ENCODE results near the gene PPP1R13B. TPM values are rescaled to one million over a fixed set of nuclear protein-coding genes. Genes with fewer than 3 reads are reported as not detected.
A peak's percentile ranks its signal among the peaks of the same experiment; 100 is the strongest.

The PPP1R13B gene
- total and polyA plus RNA-seq, 7 donors: 8.6 to 26.9 (median 9.9) TPM

- H3K36me3 ChIP-seq: no peaks in the 10 kb centered on the region
- DNase-seq: no peak
- no peaks in the 10 kb centered on the region for H3K9me3 ChIP-seq
- TF ChIP-seq POLR2A (IDR thresholded peaks at IDR 0.05) (no peak), CTCF (IDR thresholded peaks at IDR 0.05) (no peak), POLR2AphosphoS5 (IDR thresholded peaks at IDR 0.05) (no peak)
- intact Hi-C loops (cut with DNase I): no loop called here
- 91 to 93% methylated on average over 18 of the region's 18 CpGs for WGBS, 2 donors
- H3K4me3 ChIP-seq: no peak overlapping the region
- H3K27me3 ChIP-seq: no peaks in the 10 kb centered on the region
- H3K4me1 ChIP-seq: peaks cover 0 to 65% (median 62%) of the 10 kb centered on the region in 4 donors
- no peak overlapping the region for H3K27ac ChIP-seq
Measured at GRCh38 chr14:103713304-103714062, 133.9 kb downstream of the PPP1R13B start.

GRCh38 chr14:103712633-103713247 lies 134.6 kb downstream of the PPP1R13B start:
- Histone ChIP-seq H3K4me1 (peaks cover 0 to 65% (median 58%) of the 10 kb centered on the region in 4 donors), H3K27ac (peak overlapping the region; percentile 61 to 71 (median 69))

GRCh38 chr14:103711516-103712431 lies 135.6 kb downstream of the PPP1R13B start:
- H3K4me3 ChIP-seq: no peak overlapping the region
- no peaks in the 10 kb centered on the region for H3K9me3 ChIP-seq
- peaks cover 0 to 56% (median 49%) of the 10 kb centered on the region in 4 donors for H3K4me1 ChIP-seq
- intact Hi-C loops (cut with DNase I): no loop called here
- 17 to 60% methylated on average over 27 of the region's 27 CpGs for WGBS, 2 donors
- TF ChIP-seq CTCF (IDR thresholded peaks at IDR 0.05): no peak
- peak in 1 of 4 donors; percentile 6 for TF ChIP-seq POLR2AphosphoS5 (IDR thresholded peaks at IDR 0.05)
- no peaks in the 10 kb centered on the region for H3K27me3 ChIP-seq
- H3K36me3 ChIP-seq: peaks cover 0 to 16% (median 2%) of the 10 kb centered on the region in 4 donors
- DNase-seq: peak; percentile 84
- H3K27ac ChIP-seq: peak overlapping the region; percentile 61 to 71 (median 69)

More at GRCh38 chr14:103712633-103713247, 134.6 kb downstream of the PPP1R13B start:
- H3K4me3 ChIP-seq: no peak overlapping the region
- intact Hi-C loops (cut with DNase I): no loop called here
- 87 to 89% methylated on average over 24 of the region's 24 CpGs for WGBS, 2 donors
- H3K9me3 ChIP-seq: no peaks in the 10 kb centered on the region
- TF ChIP-seq POLR2AphosphoS5 (IDR thresholded peaks at IDR 0.05): peak in 1 of 4 donors; percentile 26
- TF ChIP-seq POLR2A (IDR thresholded peaks at IDR 0.05): no peak
- H3K36me3 ChIP-seq: peaks cover 0 to 7% (median 0%) of the 10 kb centered on the region in 4 donors
- DNase-seq: no peak
- no peaks in the 10 kb centered on the region for H3K27me3 ChIP-seq

GRCh38 chr14:103710771-103711377 lies 136.5 kb downstream of the PPP1R13B start:
- Histone ChIP-seq H3K27me3 (no peaks in the 10 kb centered on the region), H3K4me1 (peaks cover 0 to 51% (median 45%) of the 10 kb centered on the region in 4 donors), H3K4me3 (no peak overlapping the region), H3K27ac (peak overlapping the region; percentile 61 to 71 (median 69)), H3K36me3 (peaks cover 0 to 19% (median 4%) of the 10 kb centered on the region in 4 donors), H3K9me3 (no peaks in the 10 kb centered on the region)
- 11 to 64% methylated on average over 9 of the region's 9 CpGs for WGBS, 2 donors
- DNase-seq: no peak
- no peak for TF ChIP-seq EP300 (IDR thresholded peaks at IDR 0.05)
- no peak for TF ChIP-seq POLR2A (IDR thresholded peaks at IDR 0.05)
- no peak for TF ChIP-seq CTCF (IDR thresholded peaks at IDR 0.05)
- no peak for TF ChIP-seq POLR2AphosphoS5 (IDR thresholded peaks at IDR 0.05)
- intact Hi-C loops (cut with DNase I): no loop called here
